ENCODE results near the gene NUFIP2. TPM values are rescaled to one million over a fixed set of nuclear protein-coding genes. Genes with fewer than 3 reads are reported as not detected.
"Not testable (repeated sequence)": the region's sequence is repeated elsewhere in the genome, so short reads cannot be mapped to it uniquely, and the experiment has no call there.

Gene NUFIP2
- total and polyA plus RNA-seq, 4 donors, result 2.7 to 30.2 (median 14.5) TPM

DNA sequence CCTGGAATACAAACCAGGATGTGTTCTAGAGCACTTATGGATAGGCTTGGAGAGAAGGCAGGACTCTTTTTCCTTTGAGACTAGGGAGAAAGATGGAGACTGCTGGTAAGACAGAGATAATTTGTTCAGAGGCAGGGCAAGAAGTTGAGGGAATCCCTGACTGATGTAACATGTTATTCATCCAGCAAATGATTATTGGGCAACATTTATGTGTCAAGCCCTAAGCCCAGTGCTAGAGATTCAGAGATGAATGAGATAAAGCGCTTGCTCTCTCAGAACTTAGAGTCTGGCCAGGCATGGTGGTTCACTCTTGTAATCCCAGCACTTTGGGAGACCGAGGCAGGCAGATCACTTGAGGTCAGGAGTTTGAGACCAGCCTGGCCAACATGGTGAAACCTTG is 47.8 kb upstream of the NUFIP2 start (continued):
- TF ChIP-seq GABPA (IDR thresholded peaks at IDR 0.05 in 1 of 2, conservative IDR thresholded peaks at IDR 0.05 in 1 of 2) (no peak), RAD21 (IDR thresholded peaks at IDR 0.05) (no peak)

DNA sequence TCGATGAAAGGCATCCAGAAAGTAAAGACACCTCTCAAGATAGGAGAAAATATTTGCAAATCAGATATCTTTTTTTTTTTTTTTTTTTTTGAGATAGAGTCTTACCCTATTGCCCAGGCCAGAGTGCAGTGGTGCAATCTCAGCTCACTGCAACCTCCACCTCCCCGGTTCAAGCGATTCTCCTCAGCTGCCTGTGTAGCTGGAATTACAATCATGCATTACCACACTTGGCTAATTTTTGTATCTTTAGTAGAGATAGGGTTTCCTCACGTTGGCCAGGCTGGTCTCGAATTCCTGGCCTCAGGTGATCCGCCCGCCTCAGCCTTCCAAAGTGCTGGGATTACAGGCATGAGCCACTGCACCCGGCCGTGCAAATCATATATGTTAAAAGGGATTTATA is 45.1 kb upstream of the NUFIP2 start:
- H3K9me3 ChIP-seq (ENCODE audit: control insufficient read depth in 4 of 4, low read length in 3 of 4); H3K4me3 ChIP-seq (ENCODE audit: low read depth in 1 of 3, low read length in 3 of 3); H3K4me1 ChIP-seq (ENCODE audit: control insufficient read depth in 4 of 4, insufficient read depth in 4 of 4, low read length in 3 of 4); H3K36me3 ChIP-seq (ENCODE audit: control insufficient read depth in 4 of 4, insufficient read depth in 3 of 4, low read depth in 1 of 4, low read length in 3 of 4); H3K27ac ChIP-seq (ENCODE audit: low read depth in 1 of 2, low read length in 2 of 2); H3K27me3 ChIP-seq (ENCODE audit: control insufficient read depth in 4 of 4, insufficient read depth in 4 of 4, low read length in 3 of 4); H3K9ac ChIP-seq (ENCODE audit: low read depth in 1 of 2, low read length in 2 of 2); DNase-seq (ENCODE audit: low spot score): not testable (repeated sequence)
- WGBS, result 79% methylated on average over 9 of the region's 9 CpGs

DNA sequence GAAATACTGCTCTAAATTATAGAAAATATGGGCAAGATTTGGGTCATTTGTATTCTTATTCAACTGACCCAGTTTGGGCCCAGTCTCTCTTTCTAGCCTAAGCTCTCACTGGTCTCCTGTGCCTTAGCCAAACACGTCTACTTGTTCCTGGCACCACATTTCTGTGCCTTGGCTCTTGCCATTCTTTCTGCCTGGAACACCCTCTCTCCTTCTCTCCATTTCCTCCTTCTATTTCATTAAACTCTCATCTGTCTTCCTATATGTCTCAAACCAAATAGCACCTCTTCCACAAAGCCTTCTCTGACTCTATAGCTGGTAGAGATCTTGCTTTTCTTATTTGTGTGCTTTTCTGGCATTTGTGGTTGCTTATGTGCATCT is 37.7 kb upstream of the NUFIP2 start:
- Histone ChIP-seq H3K4me1 (ENCODE audit: control insufficient read depth in 4 of 4, insufficient read depth in 4 of 4, low read length in 3 of 4) (no peaks in the 10 kb centered on the region), H3K9ac (ENCODE audit: low read depth in 1 of 2, low read length in 2 of 2) (no peak overlapping the region), H3K27me3 (ENCODE audit: control insufficient read depth in 4 of 4, insufficient read depth in 4 of 4, low read length in 3 of 4) (no peaks in the 10 kb centered on the region), H3K27ac (ENCODE audit: low read depth in 1 of 2, low read length in 2 of 2) (no peak overlapping the region), H3K36me3 (ENCODE audit: control insufficient read depth in 4 of 4, insufficient read depth in 3 of 4, low read depth in 1 of 4, low read length in 3 of 4) (no peaks in the 10 kb centered on the region), H3K9me3 (ENCODE audit: control insufficient read depth in 4 of 4, low read length in 3 of 4) (no peaks in the 10 kb centered on the region), H3K4me3 (ENCODE audit: low read depth in 1 of 3, low read length in 3 of 3) (no peak overlapping the region)
- TF ChIP-seq YY1 (IDR thresholded peaks at IDR 0.05) (no peak), HNF4A (conservative IDR thresholded peaks at IDR 0.05) (no peak), CTCF (IDR thresholded peaks at IDR 0.05; ENCODE audit: low read depth, low read length, missing input control) (no peak), RXRA (IDR thresholded peaks at IDR 0.05) (no peak), TAF1 (conservative IDR thresholded peaks at IDR 0.05) (no peak), SP1 (IDR thresholded peaks at IDR 0.05) (no peak), FOXA1 (IDR thresholded peaks at IDR 0.05) (no peak), EGR1 (IDR thresholded peaks at IDR 0.05; ENCODE audit: low read depth in 2 of 2) (no peak), NR2F2 (IDR thresholded peaks at IDR 0.05) (no peak), GABPA (IDR thresholded peaks at IDR 0.05 in 1 of 2, conservative IDR thresholded peaks at IDR 0.05 in 1 of 2) (no peak), JUND (IDR thresholded peaks at IDR 0.05) (no peak), RAD21 (IDR thresholded peaks at IDR 0.05) (no peak), REST (IDR thresholded peaks at IDR 0.05) (no peak)
- TF ChIP-seq, protein P1, sequence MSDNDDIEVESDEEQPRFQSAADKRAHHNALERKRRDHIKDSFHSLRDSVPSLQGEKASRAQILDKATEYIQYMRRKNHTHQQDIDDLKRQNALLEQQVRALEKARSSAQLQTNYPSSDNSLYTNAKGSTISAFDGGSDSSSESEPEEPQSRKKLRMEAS (IDR thresholded peaks at IDR 0.05), result no peak
- TF ChIP-seq, protein P2, sequence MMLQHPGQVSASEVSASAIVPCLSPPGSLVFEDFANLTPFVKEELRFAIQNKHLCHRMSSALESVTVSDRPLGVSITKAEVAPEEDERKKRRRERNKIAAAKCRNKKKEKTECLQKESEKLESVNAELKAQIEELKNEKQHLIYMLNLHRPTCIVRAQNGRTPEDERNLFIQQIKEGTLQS (IDR thresholded peaks at IDR 0.05), result no peak
- WGBS, result 75% methylated on average over 1 of the region's 1 CpG
- DNase-seq (ENCODE audit: low spot score), result no peak
